22Rv1 (cell line): ENCODE results near the gene ZNF599.

Source experiments
- ZFX ChIP-seq: fragments of 450-650 bp; IDR thresholded peaks from 2 replicates; pipeline ENCODE4 v1.6.1; 2017; ENCODE audit warnings: antibody characterized with exemption, borderline replicate concordance
- TF ChIP-seq, protein P1 (sequence below): fragments of 450-650 bp; IDR thresholded peaks from 2 replicates; pipeline ENCODE4 v1.5.1; 2017; ENCODE audit warnings: mild to moderate bottlenecking

DNA sequence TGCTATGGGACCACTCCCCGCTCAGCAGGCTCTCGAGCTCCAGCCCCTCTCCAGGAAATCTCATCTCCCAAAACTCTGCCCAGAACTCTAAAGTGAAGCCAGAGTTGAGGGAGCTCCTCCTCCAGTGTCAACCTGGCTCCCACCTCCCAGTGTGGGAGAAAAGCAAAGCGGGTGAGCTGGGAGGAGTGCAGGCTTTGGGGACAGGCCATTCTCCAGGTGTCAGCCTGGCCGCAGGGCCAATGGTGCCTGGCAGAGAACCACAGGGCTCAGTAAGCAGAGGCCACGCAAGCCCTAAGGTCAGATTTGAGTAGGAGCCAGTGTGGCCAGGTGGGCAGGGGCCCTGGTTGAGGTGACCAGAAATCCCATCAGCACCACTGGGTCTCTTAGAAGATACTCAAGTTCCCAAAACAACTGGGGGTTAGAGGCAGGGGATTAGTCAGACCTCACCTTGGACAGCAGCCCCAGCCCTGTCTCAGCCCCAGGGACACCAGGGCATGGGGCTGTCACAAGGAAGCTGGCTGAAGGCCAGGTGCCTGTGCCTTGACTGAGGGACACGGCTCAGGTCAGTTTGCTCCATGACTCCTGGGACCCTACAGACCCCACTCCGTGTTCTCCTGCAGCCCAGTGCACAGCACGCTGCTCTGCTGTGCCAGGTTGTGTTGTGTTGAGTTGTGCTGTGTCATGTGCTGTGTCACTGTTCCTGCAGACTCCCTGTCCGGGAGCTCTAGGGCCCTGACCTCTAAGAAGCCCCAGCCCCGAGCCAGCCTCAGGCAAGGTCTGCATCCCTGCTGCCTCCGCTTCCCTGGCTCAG, 41.8 kb downstream of the ZNF599 start:
- TF ChIP-seq, protein P1, sequence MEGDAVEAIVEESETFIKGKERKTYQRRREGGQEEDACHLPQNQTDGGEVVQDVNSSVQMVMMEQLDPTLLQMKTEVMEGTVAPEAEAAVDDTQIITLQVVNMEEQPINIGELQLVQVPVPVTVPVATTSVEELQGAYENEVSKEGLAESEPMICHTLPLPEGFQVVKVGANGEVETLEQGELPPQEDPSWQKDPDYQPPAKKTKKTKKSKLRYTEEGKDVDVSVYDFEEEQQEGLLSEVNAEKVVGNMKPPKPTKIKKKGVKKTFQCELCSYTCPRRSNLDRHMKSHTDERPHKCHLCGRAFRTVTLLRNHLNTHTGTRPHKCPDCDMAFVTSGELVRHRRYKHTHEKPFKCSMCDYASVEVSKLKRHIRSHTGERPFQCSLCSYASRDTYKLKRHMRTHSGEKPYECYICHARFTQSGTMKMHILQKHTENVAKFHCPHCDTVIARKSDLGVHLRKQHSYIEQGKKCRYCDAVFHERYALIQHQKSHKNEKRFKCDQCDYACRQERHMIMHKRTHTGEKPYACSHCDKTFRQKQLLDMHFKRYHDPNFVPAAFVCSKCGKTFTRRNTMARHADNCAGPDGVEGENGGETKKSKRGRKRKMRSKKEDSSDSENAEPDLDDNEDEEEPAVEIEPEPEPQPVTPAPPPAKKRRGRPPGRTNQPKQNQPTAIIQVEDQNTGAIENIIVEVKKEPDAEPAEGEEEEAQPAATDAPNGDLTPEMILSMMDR = no peak
- TF ChIP-seq ZFX = no peak
